Stimulated activated CD4-positive, alpha-beta T cell treated with anti-CD3 and anti-CD28 coated beads, TNF-alpha, amount 100 ng/mL, for 4 hours (primary cell): ENCODE results near the gene GCG.

Experiments
- DNase-seq, 3 experiments: peaks; one replicate each; pipeline ENCODE4 v3.0.0-alpha.2; 2020; ENCODE audit warnings: low read depth in 3 of 3

The GCG gene

DNA sequence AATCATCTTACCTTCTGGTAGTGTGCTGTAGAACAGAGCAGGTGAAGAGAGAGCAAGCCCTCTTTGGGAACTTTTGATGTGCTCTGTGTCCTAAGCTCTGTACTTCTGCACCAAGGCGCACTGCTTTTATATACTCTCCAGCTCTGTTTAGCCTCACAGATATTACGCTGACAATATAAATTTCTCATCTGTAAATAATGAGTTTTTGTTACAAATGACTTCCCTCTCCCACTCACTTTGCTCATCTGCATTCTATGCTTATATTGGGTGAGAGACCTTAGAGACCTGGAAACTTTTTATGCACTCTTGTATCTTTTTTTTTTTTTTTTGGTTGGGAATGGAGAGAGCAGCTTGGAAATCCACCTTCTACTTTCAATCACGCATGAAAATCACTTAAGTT is at the start of gene GCG:
GCG (minus strand) TSS at position 101 of the 400 bp plus-strand sequence. CDS start 3,069 bp downstream, outside the sequence.
- no peak for DNase-seq

GRCh38 chr2:162200636-162201035 is 48.6 kb upstream of the GCG start:
- no peak for DNase-seq

- no peak for DNase-seq
These were observed 47.9 kb upstream of the GCG start for GRCh38 chr2:162199913-162200312.

GRCh38 chr2:162198239-162198638 is 46.2 kb upstream of the GCG start:
- no peak for DNase-seq

DNA sequence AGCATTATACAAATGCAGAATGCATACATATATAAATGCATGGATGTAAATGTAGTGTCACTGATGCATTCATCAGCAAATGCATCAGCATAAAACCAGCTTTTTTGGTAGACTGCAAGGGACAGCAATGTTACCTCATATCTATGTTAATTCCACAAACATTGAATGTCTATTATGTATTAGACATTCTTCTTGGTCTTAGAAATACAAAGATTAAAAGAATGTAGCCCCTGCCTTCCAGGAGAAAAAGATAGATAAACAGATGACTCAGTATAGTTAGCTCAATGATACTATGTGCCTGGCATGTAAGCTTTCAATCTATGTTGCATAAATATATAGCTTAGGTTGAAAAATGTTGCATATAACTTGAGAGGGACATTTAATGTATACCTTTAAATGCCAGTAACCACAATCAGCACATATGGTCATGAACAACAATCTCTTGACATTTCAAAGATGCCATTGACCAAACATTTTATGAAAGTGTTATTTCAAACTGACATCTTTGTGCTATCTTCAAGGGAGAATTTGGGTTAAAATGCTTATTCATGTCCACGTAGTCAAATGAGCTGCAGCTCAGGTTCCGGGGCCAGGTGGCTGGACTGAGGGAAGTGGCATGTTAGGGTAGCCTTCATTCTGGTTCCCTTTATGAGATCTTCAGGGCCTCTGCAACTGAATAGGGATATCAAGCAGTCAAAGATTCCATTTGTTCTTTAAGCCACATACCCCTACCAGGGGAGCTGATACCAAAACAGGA is 45.2 kb upstream of the GCG start:
- DNase-seq = no peak

DNA sequence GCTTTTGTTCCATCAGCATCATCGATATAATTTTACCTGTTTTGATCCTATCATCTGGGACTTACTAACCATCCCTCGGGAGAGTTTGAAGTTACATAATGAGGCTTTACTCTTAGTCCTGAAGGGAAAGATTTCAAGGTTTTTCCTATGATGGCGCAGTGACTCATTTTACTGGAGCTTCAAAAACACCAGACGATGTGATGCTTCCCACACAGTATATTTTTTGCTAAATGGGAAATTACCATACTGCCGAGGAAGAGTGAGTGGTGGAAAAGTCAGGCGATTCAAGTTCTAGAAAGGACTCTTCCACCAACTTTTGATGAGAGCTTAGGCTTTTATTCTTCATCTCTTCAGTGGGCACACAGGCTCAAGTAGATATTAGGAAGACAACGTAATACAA is 44.6 kb upstream of the GCG start:
- DNase-seq = no peak

DNA sequence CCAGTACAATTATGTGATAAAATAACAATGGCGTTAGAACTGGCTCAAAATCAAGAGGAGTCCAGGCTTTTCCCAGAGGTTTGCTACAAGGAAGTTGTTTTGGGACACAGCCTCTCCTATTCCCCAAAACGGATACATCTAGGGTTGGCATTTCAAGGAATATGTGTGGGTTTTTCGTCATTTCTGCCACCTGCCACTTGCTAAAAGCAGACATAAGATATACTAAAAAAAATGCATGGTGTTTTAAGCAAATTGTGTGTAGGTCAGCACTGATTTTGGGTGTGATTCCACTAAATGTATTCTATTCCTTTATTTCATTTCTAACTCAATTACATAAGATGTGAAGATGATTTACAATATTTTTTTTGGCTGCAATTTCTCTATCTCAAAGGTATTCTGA is 36.4 kb upstream of the GCG start:
- DNase-seq = no peak

DNA sequence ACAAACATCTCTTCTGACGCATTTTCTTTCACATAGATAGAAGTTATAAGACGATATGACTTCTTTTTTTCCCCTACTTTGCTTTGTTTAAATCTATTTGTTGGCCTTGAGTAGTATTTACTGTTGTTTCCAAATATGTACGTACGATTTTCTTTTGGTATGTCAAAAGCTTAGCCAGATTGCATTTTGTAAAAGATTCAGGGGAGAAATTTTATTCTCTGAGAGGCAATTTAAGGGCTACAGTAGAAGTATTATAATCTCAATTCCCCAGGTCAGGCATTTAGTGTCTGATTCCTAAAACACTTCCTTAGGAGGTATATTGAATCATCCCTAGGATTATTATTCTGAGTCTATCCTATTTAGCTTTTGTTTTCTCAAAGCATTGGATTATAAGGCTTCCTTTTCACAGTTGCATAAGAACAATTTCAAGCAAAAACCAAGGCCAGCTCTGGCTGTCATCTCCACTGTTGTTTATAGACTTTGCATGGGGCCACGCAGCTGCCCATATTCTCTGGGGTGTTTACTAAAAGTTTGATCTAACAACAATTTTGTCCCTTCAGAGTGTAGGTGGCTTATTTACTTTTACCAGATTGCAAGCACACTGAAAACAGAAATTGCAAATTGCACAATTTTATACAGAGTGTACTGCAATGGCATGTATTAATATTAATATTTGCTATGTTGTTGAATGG is 33.6 kb upstream of the GCG start:
- DNase-seq = no peak

DNA sequence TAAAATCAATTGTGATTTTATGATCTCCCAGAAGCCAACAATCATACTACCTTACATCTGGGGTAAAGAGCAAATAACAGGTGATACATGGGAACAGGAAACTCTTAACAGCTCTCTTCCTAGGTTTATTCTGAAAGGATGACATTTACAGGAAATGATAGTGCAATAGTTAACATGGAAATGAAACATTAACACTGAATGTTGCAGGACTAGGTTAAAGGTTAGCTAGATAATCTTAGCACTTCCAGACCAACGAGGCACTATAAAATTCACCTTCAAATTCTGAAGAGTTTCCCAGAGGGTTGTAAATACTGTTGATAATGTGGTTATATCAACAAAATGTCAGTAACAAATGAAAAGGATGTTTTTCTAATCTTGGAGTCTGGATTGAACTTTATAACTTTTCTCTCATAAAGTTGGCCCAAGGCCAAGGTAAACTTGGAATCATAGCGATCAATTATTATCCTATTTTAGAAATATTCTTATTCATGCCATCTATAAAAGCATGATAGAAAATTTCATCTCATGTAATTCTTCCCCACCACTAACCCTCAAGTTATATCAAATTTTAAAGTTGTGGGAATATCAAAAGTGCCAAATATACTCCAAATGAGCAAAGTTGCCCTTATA is 32.9 kb upstream of the GCG start:
- DNase-seq = no peak

DNA sequence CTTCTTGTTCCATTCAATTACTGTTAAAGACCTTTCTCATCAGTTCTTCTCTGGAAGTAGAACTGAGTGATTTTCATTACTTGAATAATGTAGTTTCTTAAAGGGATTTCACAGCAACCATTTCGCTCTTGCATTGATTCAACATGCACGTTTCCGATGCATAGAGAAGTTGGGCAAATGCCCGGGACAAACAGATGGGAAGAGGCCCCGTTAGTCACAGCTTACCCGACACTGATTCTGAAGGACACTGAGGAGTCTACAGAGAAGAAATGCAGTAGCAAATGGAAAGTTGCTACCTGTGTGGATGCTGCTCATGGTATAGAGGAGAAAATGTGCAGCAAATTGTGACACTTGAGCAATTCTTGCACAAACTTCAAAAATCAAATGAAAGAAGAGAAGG is 32.3 kb upstream of the GCG start:
- DNase-seq = no peak

DNA sequence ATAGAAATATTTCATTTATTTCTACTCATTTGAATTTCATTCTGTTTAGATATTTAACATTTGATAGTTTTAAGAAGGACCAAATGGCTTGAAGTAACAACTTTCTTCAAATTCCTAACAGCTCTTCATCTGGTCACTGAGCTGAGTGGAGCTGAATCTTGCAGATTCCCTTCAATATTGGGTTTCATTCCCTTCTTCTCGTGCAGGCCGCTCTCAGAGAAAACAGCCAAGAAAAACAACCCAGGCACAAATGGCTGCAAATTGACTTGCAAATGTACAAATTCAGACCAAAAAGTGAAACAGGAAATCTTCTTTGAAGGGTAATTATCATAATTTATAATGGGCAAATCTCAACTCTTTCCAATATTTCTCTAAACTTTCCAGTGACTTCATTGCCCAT is 30.3 kb upstream of the GCG start:
- no peak for DNase-seq

- no peak for DNase-seq
These were observed 25.3 kb upstream of the GCG start for GRCh38 chr2:162177301-162177700.

- no peak for DNase-seq
These were observed 23.7 kb upstream of the GCG start for GRCh38 chr2:162175714-162176113.

DNA sequence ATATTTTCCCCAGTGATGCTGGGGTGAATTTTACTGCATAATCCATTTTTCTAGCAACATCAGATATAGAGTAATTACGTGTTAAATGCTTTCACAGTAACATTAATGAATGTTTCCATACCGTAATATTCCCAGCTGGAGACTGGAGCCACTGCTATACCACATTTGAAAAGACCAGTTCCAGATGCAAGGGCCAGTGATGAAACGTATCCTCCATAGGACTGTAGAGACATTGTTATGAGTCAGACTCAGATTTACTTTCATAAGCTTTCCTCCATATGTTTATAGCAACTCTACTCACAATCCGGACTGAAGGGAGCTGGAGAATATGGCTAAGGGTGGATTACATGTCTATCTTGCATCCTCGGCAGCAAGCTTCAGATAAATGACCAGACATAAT is 22.7 kb upstream of the GCG start:
- no peak for DNase-seq

DNA sequence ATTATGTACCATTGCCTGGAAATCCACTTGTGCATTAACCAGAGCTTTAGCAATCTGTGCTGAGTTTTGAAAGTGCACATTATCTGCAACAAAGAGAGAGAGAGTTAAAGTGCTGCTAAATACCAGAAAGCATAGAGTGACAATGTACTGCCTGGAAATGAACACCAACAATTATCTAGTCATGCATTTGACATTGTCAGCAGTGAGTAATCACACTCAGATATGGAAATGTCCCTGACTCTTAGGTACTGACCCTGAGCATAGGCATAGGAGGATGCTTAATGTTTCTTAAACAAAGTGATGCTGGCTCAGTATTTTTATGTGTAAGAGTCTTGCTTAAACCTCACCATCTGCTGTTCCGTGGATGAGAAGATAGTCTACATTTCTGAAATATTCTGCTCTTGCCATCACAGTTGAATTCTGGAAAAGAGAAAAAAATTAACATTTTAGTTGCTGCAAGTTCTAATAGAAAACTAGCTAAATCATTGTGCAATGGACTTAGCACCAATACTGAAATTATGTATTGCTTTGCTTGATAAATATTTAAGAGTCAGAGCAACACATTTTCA is 20.8 kb upstream of the GCG start:
- DNase-seq = no peak

- DNase-seq = no peak
These were observed 14.7 kb upstream of the GCG start for GRCh38 chr2:162166745-162167144.

DNA sequence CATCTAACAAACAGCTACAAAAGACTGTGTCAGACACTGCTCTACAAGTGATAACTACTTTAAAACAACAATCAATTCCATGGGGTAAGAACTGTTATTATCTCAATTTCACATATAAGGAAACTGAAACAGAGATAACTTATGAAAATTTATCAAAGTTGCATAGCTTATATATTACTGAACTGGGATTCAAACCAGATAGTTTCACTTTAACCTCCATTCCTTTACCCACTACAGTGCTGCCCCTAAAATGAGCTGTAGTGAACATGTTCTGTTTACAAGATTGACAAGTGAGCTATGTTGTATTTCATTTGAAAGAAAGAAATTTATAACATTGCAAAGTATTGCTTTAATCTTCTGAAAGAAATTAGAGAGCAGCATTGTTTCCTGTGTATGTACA is 14.1 kb upstream of the GCG start:
- no peak for DNase-seq

GRCh38 chr2:162164802-162165201 is 12.8 kb upstream of the GCG start:
- DNase-seq = no peak

GRCh38 chr2:162159446-162159845 is 7.4 kb upstream of the GCG start:
- no peak for DNase-seq

DNA sequence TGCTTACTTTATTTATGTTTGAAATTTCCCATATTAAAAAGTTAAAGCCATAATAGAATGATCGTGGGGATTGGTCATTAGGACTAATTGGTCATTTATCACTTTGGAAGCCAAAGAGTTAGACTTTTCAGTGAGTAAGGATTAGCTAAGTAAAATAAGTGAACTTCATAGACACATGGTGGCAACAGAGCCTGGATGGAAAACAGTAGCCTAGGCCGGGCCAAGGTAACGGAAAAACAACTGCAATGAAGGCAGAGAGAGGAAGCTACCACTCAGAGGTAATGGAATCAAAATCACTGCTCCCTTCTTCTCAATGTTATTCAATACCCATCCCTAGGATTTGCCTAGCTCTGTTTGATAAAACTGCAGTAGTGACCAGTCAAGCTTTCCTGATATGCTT is 4.1 kb upstream of the GCG start:
- DNase-seq = no peak

DNA sequence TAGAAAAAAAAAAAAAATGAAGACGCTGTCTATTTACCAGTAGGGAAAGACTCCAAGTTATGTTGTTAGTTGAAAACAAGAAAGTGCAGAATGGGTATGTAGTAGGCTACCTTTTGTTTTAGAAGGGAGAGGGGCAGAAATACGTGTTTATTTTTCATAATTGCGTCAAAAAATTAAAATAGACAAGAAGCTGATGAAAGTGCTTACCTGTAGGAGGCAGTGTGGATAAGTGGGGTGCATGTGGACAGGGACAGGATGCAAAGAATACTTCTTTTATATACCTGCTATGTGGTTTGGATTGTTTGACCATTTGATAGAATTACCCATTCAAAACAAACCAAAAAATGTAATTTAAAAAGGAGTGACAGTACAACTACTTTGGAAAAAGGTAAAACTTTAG is 3.0 kb upstream of the GCG start:
- no peak for DNase-seq

GRCh38 chr2:162153608-162154224 is 1.7 kb upstream of the GCG start:
- peak; percentile 4 to 30 (median 29) for DNase-seq
